Upper lobe of left lung (tissue), 6 donors: ENCODE measurements around the gene CCBE1. TPM values are rescaled to one million over a fixed set of nuclear protein-coding genes. Genes with fewer than 3 reads are reported as not detected.

Experiments
- ATAC-seq, 2 donors: fragments of 200-7000 bp; cut with Tn5 transposase; one replicate each; pipeline ENCODE4 v1.9.1; 2022; ENCODE audit warnings: mild to moderate bottlenecking in 2 of 2, moderate library complexity in 2 of 2; ENCODE audit not compliant: low FRiP score in 2 of 2
- DNase-seq, 2 donors: peaks; one replicate each; pipeline ENCODE4 v3.0.0-alpha.2; 2019 to 2020
- H3K27ac ChIP-seq, 4 donors: fragments of 200-600 bp; sonication (generic); one replicate each; pipeline ENCODE4 v1.5.1; 2016 to 2019
- H3K27me3 ChIP-seq, 4 donors: fragments of 200-600 bp; sonication (generic); one replicate each; pipeline ENCODE4 v1.5.1; 2017 to 2019
- H3K36me3 ChIP-seq, 4 donors: fragments of 200-600 bp; sonication (generic); one replicate each; pipeline ENCODE4 v1.5.1; 2016 to 2019
- H3K4me1 ChIP-seq, 4 donors: fragments of 200-600 bp; sonication (generic); one replicate each; pipeline ENCODE4 v1.5.1; 2018 to 2019
- H3K4me3 ChIP-seq, 4 donors: fragments of 200-600 bp; sonication (generic); one replicate each; pipeline ENCODE4 v1.5.1; 2017 to 2019; ENCODE audit warnings: mild to moderate bottlenecking in 2 of 4, moderate library complexity in 1 of 4
- H3K9me3 ChIP-seq, 4 donors: fragments of 200-600 bp; sonication (generic); one replicate each; pipeline ENCODE4 v1.5.1; 2018 to 2019
- EP300 ChIP-seq, 4 donors: sonication (generic); formaldehyde crosslinking; IDR thresholded peaks; one replicate each; pipeline ENCODE4 v1.5.1; 2017; ENCODE audit warnings: antibody characterized with exemption in 4 of 4, control low read depth in 2 of 4
- POLR2A ChIP-seq, 4 donors: fragments of 450-650 bp; IDR thresholded peaks; one replicate each; pipeline ENCODE4 v1.5.1; 2016 to 2017; ENCODE audit warnings: antibody characterized with exemption in 4 of 4, mild to moderate bottlenecking in 2 of 4
- POLR2AphosphoS5 ChIP-seq, 2 donors: sonication (generic); formaldehyde crosslinking; IDR thresholded peaks; one replicate each; pipeline ENCODE4 v1.5.1; 2017; ENCODE audit warnings: antibody characterized with exemption in 2 of 2
- WGBS, 2 donors: methylation state at CpG; one replicate each; pipeline ENCODE4 v1.1.5; 2017 to 2018; 5-methylcytosine and 5-hydroxymethylcytosine counted together
- total RNA-seq, 6 donors: library from RNA; depleted of rRNA in 4 of 6; stranded (reverse); fragments of >200 nt in 4 of 6; gene quantifications; one replicate each; pipeline versions ENCODE4 v1.1.0 to v1.2.1, GENCODE V29; 2016 to 2021
- TF ChIP-seq, protein P1 (sequence below), 6 experiments: fragments of 450-650 bp in 4 of 6; fragments of 200-600 bp in 2 of 6; sonication (generic) in 2 of 6; IDR thresholded peaks; one replicate each; pipeline ENCODE4 v1.5.1; 2016 to 2019; ENCODE audit warnings: antibody characterized with exemption in 6 of 6
- donor health status: DM: no; HTN: no; CAD: no; lungs with moderate emphysema.
- donor health status: DM: no; HTN: yes; CAD: no; lungs with severe emphysema.

Gene CCBE1
- total RNA-seq, 6 donors from 2014 or later = 8.7 to 23.6 (median 12.3) TPM

- TF ChIP-seq POLR2A (IDR thresholded peaks at IDR 0.05) (no peak), EP300 (IDR thresholded peaks at IDR 0.05) (no peak), POLR2AphosphoS5 (IDR thresholded peaks at IDR 0.05) (no peak)
- TF ChIP-seq, protein P1, sequence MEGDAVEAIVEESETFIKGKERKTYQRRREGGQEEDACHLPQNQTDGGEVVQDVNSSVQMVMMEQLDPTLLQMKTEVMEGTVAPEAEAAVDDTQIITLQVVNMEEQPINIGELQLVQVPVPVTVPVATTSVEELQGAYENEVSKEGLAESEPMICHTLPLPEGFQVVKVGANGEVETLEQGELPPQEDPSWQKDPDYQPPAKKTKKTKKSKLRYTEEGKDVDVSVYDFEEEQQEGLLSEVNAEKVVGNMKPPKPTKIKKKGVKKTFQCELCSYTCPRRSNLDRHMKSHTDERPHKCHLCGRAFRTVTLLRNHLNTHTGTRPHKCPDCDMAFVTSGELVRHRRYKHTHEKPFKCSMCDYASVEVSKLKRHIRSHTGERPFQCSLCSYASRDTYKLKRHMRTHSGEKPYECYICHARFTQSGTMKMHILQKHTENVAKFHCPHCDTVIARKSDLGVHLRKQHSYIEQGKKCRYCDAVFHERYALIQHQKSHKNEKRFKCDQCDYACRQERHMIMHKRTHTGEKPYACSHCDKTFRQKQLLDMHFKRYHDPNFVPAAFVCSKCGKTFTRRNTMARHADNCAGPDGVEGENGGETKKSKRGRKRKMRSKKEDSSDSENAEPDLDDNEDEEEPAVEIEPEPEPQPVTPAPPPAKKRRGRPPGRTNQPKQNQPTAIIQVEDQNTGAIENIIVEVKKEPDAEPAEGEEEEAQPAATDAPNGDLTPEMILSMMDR (IDR thresholded peaks at IDR 0.05) = no peak
- Histone ChIP-seq H3K9me3 (no peaks in the 10 kb centered on the region), H3K27ac (no peak overlapping the region), H3K4me1 (no peaks in the 10 kb centered on the region), H3K4me3 (no peak overlapping the region), H3K36me3 (no peaks in the 10 kb centered on the region), H3K27me3 (no peaks in the 10 kb centered on the region)
- 86 to 93% methylated on average over 8 of the region's 8 CpGs for WGBS, 2 donors
- ATAC-seq = peak in 1 of 2 donors; percentile 19
- no peak for DNase-seq
Observed at GRCh38 chr18:59708988-59709387, 11.8 kb upstream of the CCBE1 start.

DNA sequence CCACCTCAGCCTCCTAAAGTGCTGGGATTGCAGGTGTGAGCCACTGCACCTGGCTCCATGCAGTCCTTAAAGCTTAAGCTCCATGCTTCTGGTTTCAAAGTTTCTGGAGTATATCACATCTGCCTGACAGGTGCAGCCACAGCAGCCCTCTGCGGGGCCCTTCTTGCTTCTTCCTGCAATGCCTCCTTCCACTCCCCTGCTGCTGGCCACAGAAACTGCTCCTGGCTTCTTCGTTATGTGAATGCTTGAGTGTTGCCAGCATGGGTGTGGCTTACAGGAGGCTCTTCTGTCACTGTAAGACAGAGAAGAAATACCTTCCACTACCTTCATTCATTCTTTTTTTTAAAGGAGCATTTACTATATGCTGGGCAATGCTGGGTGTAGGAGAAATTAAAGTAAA, 10.1 kb upstream of the CCBE1 start:
- H3K4me1 ChIP-seq = no peaks in the 10 kb centered on the region
- H3K36me3 ChIP-seq = no peaks in the 10 kb centered on the region
- no peaks in the 10 kb centered on the region for H3K9me3 ChIP-seq
- H3K27ac ChIP-seq = no peak overlapping the region
- ATAC-seq (no peak), DNase-seq (no peak)
- 39 to 45% methylated on average over 2 of the region's 2 CpGs for WGBS, 2 donors
- TF ChIP-seq EP300 (IDR thresholded peaks at IDR 0.05) (no peak), POLR2A (IDR thresholded peaks at IDR 0.05) (no peak), POLR2AphosphoS5 (IDR thresholded peaks at IDR 0.05) (no peak)
- TF ChIP-seq, protein P1 (IDR thresholded peaks at IDR 0.05) = no peak
- no peaks in the 10 kb centered on the region for H3K27me3 ChIP-seq
- no peak overlapping the region for H3K4me3 ChIP-seq

- Histone ChIP-seq H3K4me1 (no peaks in the 10 kb centered on the region), H3K4me3 (no peak overlapping the region), H3K27me3 (no peaks in the 10 kb centered on the region), H3K27ac (no peak overlapping the region), H3K36me3 (no peaks in the 10 kb centered on the region), H3K9me3 (no peaks in the 10 kb centered on the region)
- ATAC-seq (no peak), DNase-seq (no peak)
- 40 to 50% methylated on average over 4 to 5 of the region's 5 CpGs for WGBS, 2 donors
- TF ChIP-seq POLR2A (IDR thresholded peaks at IDR 0.05) (no peak), EP300 (IDR thresholded peaks at IDR 0.05) (no peak), POLR2AphosphoS5 (IDR thresholded peaks at IDR 0.05) (no peak)
- TF ChIP-seq, protein P1 (IDR thresholded peaks at IDR 0.05) = no peak
Observed at GRCh38 chr18:59706499-59706898, 9.3 kb upstream of the CCBE1 start.

DNA sequence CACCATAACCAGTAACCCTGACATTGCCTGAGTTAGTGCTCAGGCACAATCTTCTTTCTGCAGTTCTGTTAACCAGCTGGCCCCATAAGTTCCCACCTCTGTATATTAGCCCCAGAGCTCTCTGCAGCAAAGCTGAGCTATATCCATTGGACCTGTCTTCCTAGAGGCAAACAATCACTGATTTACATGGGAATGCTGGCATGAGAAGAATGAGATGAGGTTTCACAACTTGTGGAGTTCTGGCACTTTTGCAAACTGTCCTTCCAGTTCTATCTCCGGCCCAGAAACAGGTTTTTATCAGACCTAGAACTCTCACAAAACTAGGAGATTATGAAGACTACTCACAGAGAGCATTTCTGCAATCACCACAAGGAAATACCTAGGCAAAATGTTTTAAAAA, 7.9 kb upstream of the CCBE1 start:
- no peaks in the 10 kb centered on the region for H3K27me3 ChIP-seq
- H3K27ac ChIP-seq = no peak overlapping the region
- no peaks in the 10 kb centered on the region for H3K36me3 ChIP-seq
- ATAC-seq (no peak), DNase-seq (no peak)
- TF ChIP-seq POLR2A (IDR thresholded peaks at IDR 0.05) (no peak), EP300 (IDR thresholded peaks at IDR 0.05) (no peak), POLR2AphosphoS5 (IDR thresholded peaks at IDR 0.05) (no peak)
- TF ChIP-seq, protein P1 (IDR thresholded peaks at IDR 0.05) = no peak
- H3K4me1 ChIP-seq = peaks cover 0 to 2% (median 0%) of the 10 kb centered on the region in 4 donors
- no peak overlapping the region for H3K4me3 ChIP-seq
- no peaks in the 10 kb centered on the region for H3K9me3 ChIP-seq
- WGBS, 2 donors = 41 to 53% methylated on average over 1 of the region's 1 CpG

DNA sequence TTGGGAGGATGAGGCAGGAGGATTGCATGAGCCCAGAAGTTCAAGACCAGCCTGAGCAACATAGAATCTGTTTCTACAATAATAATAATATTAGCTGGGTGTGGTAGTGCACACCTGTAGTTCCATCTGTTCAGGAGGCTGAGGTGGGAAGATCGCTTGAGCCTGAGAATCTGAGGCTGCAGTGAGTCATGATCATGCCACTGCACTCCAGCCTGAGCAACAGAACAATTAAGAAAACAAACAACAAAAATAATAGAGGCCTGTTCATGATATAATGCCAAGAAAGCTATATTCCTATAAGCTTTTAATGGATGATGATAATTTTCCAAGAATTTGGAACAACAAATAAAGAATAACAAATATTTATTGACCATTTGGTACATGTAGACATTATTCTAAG, 6.9 kb upstream of the CCBE1 start:
- no peak for DNase-seq
- no peaks in the 10 kb centered on the region for H3K27me3 ChIP-seq
- H3K36me3 ChIP-seq = no peaks in the 10 kb centered on the region
- no peak overlapping the region for H3K27ac ChIP-seq
- peaks cover 0 to 5% (median 0%) of the 10 kb centered on the region in 4 donors for H3K4me1 ChIP-seq
- no peak for ATAC-seq
- no peak overlapping the region for H3K4me3 ChIP-seq
- no peaks in the 10 kb centered on the region for H3K9me3 ChIP-seq
- 80 to 91% methylated on average over 1 of the region's 1 CpG for WGBS, 2 donors
- TF ChIP-seq POLR2AphosphoS5 (IDR thresholded peaks at IDR 0.05) = no peak
- no peak for TF ChIP-seq EP300 (IDR thresholded peaks at IDR 0.05)
- TF ChIP-seq, protein P1 (IDR thresholded peaks at IDR 0.05) = no peak
- TF ChIP-seq POLR2A (IDR thresholded peaks at IDR 0.05) = no peak
